GM23338 (cell line): ENCODE measurements around the gene LRRC38.

Source experiments
- CTCF ChIP-seq, 2 experiments: fragments of 200-600 bp in 1 of 2; sonication (generic) in 1 of 2; conservative IDR thresholded peaks; 2 replicates each; pipeline versions ENCODE4 v1.5.1 to v1.6.1; 2016 to 2017; ENCODE audit warnings: antibody characterized with exemption in 2 of 2, low read depth in 2 of 2, mild to moderate bottlenecking in 2 of 2, moderate library complexity in 1 of 2
- ETS1 ChIP-seq: IDR thresholded peaks from 2 replicates; pipeline ENCODE4 v1.6.1; 2016; ENCODE audit warnings: antibody characterized with exemption
- EZH2 ChIP-seq: fragments of 200-600 bp; sonication (generic); IDR thresholded peaks from one replicate; pipeline ENCODE4 v1.8.0; 2017; ENCODE audit warnings: antibody characterized with exemption, mild to moderate bottlenecking, low read depth; ENCODE audit not compliant: unreplicated experiment
- POLR2AphosphoS5 ChIP-seq: IDR thresholded peaks from 2 replicates; pipeline ENCODE4 v1.6.1; 2016; ENCODE audit warnings: antibody characterized with exemption, low read depth

- TF ChIP-seq CTCF (conservative IDR thresholded peaks at IDR 0.05; ENCODE audit: low read depth in 2 of 2) = no peak
- TF ChIP-seq POLR2AphosphoS5 = no peak
- TF ChIP-seq EZH2 = no peak
- TF ChIP-seq ETS1 = no peak
Measured at GRCh38 chr1:13432251-13432650, 81.6 kb downstream of the LRRC38 start.
